Endothelial cell of hepatic sinusoid (primary cell): ENCODE results near the gene EZR.

Source experiments
- in situ Hi-C: cut with HindIII; loops from 2 replicates; pipeline ENCODE4 v1.10.0; 2017; ENCODE audit warnings: low sequenced_read_pairs

Gene EZR

GRCh38 chr6:158739673-158740072, 79.5 kb downstream of the EZR start:
- in situ Hi-C loops = no loop called here

DNA sequence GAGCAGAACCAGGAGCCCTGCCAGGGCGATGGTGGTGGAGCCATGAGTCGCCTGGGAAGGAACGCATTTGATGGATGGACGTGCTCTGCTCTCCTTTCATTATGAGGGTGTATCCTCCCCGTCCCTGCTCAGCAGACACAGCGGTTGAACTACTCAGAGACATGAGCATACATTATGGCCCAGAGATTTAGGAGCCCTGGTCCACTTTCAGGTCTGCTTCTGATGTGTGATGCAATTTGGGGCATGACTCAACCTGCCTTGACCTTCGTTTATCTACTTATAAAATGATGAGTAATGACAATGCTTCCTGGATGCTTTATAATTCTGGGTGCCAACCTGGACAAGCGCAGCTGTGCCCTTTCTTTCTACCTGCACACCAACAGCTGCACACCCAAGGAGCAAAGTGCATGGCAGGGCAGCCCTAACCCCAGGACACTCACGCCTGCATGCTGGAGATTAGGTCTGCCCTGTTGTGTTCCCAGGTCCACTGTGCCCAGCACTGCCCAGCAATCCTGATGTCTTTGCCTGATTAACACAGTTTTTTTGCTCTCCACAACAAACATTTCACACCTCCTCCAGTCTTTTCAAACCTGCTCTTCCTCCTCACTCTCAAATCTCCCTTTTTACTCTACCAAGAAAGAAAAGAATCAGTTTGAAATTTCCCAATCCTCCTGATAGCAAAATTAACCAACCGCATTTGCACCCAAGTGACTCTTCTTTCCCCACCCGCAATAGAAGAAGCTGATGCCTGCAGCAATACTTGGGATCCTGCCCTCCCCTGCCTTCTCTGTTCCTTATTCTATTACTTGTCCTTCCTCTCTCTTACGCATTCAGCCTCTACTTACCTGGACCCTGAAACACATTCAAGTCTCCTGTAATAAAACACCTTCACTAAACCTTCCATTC, 81.2 kb downstream of the EZR start:
- in situ Hi-C loops = no loop called here

- in situ Hi-C loops = no loop called here
Measured at GRCh38 chr6:158737082-158737709, 82.0 kb downstream of the EZR start.

DNA sequence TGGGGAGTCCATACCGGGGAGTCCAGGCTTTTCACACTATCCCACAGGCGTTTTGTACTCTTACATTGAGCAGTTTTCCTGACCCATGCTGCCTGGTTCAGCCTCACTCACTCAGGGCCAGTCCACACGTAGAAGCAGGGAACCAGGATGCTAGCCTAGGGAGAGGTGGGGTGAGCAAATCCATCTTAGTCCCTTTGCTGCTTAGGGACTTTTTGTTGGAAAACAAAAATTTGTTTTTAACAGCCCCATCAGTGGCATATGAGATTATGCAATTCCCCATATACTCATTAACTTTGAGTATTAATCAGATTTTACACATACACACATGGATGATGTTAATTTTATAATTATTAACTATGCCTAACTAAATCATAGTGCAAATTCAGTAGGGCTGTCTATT, 84.2 kb downstream of the EZR start:
- in situ Hi-C loops = no loop called here

DNA sequence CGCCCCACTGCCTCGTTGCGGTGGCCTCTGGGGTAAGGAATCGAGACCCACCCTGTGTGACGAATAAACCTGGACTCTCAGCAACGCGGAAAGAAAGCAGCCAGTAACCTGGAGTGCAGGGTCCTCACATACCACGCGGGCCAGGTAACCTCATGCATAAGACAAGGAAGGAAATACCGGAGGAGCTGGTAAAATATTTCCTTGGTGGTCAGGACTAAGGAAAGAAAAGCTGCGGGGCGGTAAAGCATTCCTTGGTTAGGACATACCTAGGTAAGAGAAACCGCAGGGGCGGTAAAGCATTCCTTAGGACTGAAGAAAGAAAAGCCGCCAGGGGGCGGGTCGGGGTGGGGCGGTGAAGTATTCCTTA, 88.6 kb downstream of the EZR start:
- in situ Hi-C loops = no loop called here

GRCh38 chr6:158729906-158730540, 89.1 kb downstream of the EZR start:
- in situ Hi-C loops = no loop called here

- in situ Hi-C loops = no loop called here
Measured at GRCh38 chr6:158725704-158726103, 93.5 kb downstream of the EZR start.

DNA sequence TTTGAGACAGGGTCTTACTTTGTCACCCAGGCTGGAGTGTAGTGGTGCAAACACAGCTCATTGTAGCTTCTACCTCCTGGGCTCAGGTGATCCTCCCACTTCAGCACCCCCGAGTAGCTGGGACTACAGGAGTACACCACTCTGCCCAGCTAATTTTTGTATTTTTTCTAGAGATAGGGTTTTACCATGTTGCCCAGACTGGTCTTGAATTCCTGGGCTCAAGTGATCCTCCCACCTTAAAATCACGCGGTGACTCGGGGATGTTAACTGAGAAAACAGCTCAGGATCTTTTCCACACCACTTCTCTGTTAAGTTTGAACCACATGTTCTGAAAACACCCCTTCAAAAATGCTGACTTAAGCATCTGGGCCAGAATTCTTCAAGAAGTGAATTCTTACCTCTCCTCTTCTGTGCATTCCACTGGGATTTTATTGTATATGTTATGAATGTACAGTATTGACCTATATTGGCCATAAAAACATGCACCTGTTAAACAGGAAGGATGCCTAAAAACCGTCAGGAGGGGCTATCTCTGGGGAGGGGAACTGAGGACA, 96.9 kb downstream of the EZR start:
- in situ Hi-C loops = no loop called here

- in situ Hi-C loops = no loop called here
Measured at GRCh38 chr6:158718461-158719046, 100.6 kb downstream of the EZR start.

- in situ Hi-C loops = no loop called here
Measured at GRCh38 chr6:158717341-158718330, 101.5 kb downstream of the EZR start.
